GM12878 (cell line): ENCODE measurements around the gene MTFMT. TPM values are rescaled to one million over a fixed set of nuclear protein-coding genes. Genes with fewer than 3 reads are reported as not detected.

ENCODE experiments used
- ATAC-seq: fragments of 200-7000 bp; cut with Tn5 transposase; 3 replicates; pipeline ENCODE4 v1.9.1; 2020; ENCODE audit warnings: mild to moderate bottlenecking, moderate library complexity
- BruUV-seq: library from RNA; stranded (reverse); fragments of 400-500 nt; replicated peaks from 2 replicates; lab custom pipeline; 2021; lab: Mats Ljungman, UMichigan
- CTCF ChIA-PET: fragments of 300-600 bp; sonication (Branson Sonifier 250); formaldehyde crosslinking; extraction: SDS; loops from one replicate; lab custom pipeline; 2021; ENCODE audit warnings: inconsistent platforms; lab: Yijun Ruan, JAX
- POLR2A ChIA-PET: fragments of 350-600 bp; formaldehyde crosslinking; extraction: SDS; loops from one replicate; lab custom pipeline; 2021; ENCODE audit warnings: inconsistent platforms; lab: Charles Lee
- RAD21 ChIA-PET: fragments of 300-600 bp; sonication (Branson Sonifier 250); formaldehyde crosslinking; loops from one replicate; lab custom pipeline; 2023; ENCODE audit warnings: antibody characterized with exemption; ENCODE audit not compliant: unreplicated experiment; lab: Charles Lee
- SMC1A ChIA-PET: fragments of 300-600 bp; sonication (Branson Sonifier 250); formaldehyde crosslinking; loops from one replicate; lab custom pipeline; 2023; ENCODE audit not compliant: unreplicated experiment, uncharacterized antibody; lab: Charles Lee
- DNase-seq: peaks from one replicate; pipeline ENCODE4 v3.0.0-alpha.2; 2011; ENCODE audit warnings: low read depth, low spot score
- FAIRE-seq: peaks from 3 replicates; lab custom pipeline; 2011; peaks lifted over from hg19 to GRCh38; lab: Jason Lieb, UNC
- H2AFZ ChIP-seq: 2 replicates; pipeline ENCODE4 v1.6.0; 2011; ENCODE audit warnings: low read depth, low read length, control low read depth; ENCODE audit not compliant: control insufficient read depth
- H3K27ac ChIP-seq: 2 replicates; pipeline ENCODE4 v1.5.1; 2011; ENCODE audit warnings: control low read depth; ENCODE audit not compliant: control insufficient read depth, insufficient read depth
- H3K27me3 ChIP-seq, 2 experiments: replicated peaks in 1 of 2; 2 replicates each; pipeline versions ENCODE4 v1.6.0 to v1.6.1; 2011; ENCODE audit warnings: low read length in 1 of 2; ENCODE audit not compliant: control insufficient read depth in 2 of 2, insufficient read depth in 2 of 2
- H3K36me3 ChIP-seq, 2 experiments: 2 replicates each; pipeline ENCODE4 v1.5.1; 2011; ENCODE audit warnings: low read length in 1 of 2; ENCODE audit not compliant: control insufficient read depth in 2 of 2, insufficient read depth in 2 of 2
- H3K4me1 ChIP-seq: 2 replicates; pipeline ENCODE4 v1.6.1; 2011; ENCODE audit warnings: mild to moderate bottlenecking, low read length, moderate library complexity, mixed read lengths; ENCODE audit not compliant: control insufficient read depth, insufficient read depth
- H3K4me2 ChIP-seq: 2 replicates; pipeline ENCODE4 v1.6.0; 2011; ENCODE audit warnings: control low read depth; ENCODE audit not compliant: control insufficient read depth, insufficient read depth
- H3K4me3 ChIP-seq: fragments of 200-600 bp; sonication (generic); 2 replicates; pipeline ENCODE4 v1.5.1; 2016
- H3K79me2 ChIP-seq: 2 replicates; pipeline ENCODE4 v1.6.0; 2011; ENCODE audit warnings: low read length; ENCODE audit not compliant: control insufficient read depth, insufficient read depth
- H3K9ac ChIP-seq: 2 replicates; pipeline ENCODE4 v1.8.0; 2011; ENCODE audit warnings: low read length, control low read depth, mixed read lengths; ENCODE audit not compliant: control insufficient read depth, insufficient read depth
- H3K9me3 ChIP-seq: replicated peaks from 3 replicates; pipeline ENCODE4 v1.5.1; 2011; ENCODE audit warnings: mild to moderate bottlenecking, low read length; ENCODE audit not compliant: control insufficient read depth, insufficient read depth
- H4K20me1 ChIP-seq: 2 replicates; pipeline ENCODE4 v1.6.0; 2011; ENCODE audit not compliant: control insufficient read depth, insufficient read depth
- HDGF ChIP-seq: fragments of 450-650 bp; IDR thresholded peaks from 2 replicates; pipeline ENCODE4 v1.6.1; 2016; ENCODE audit warnings: antibody characterized with exemption
- MEF2B ChIP-seq: fragments of 450-650 bp; IDR thresholded peaks from 2 replicates; pipeline ENCODE4 v1.6.1; 2018; ENCODE audit warnings: mild to moderate bottlenecking, moderate library complexity; ENCODE audit not compliant: partially characterized antibody, poor library complexity, severe bottlenecking
- MXI1 ChIP-seq: fragments of 150-350 bp; IDR thresholded peaks from 2 replicates; pipeline ENCODE4 v1.6.1; 2011; ENCODE audit warnings: low read depth, mild to moderate bottlenecking, inconsistent platforms, low read length, improper control_type of control experiment
- NKRF ChIP-seq: fragments of 450-650 bp; conservative IDR thresholded peaks from 2 replicates; pipeline ENCODE4 v1.6.1; 2017; ENCODE audit warnings: mild to moderate bottlenecking, moderate library complexity
- RBBP5 ChIP-seq: fragments of 200-600 bp; sonication (generic); conservative IDR thresholded peaks from 2 replicates; pipeline ENCODE4 v1.6.1; 2016
- SMAD1 ChIP-seq: fragments of 450-650 bp; IDR thresholded peaks from 2 replicates; pipeline ENCODE4 v1.6.1; 2018; ENCODE audit warnings: mild to moderate bottlenecking, low read depth; ENCODE audit not compliant: partially characterized antibody
- WGBS: methylation state at CpG from one replicate; pipeline ENCODE4 v1.1.6; 2016; ENCODE audit warnings: low lambda C conversion rate; ENCODE audit not compliant: insufficient replicate concordance, insufficient coverage; ENCODE audit errors: missing lambda C conversion rate; 5-methylcytosine and 5-hydroxymethylcytosine counted together
- in situ Hi-C: fragments of 300-500 bp; cut with MboI; formaldehyde crosslinking; loops from 9 replicates; pipeline ENCODE4 v1.14.3; 2018; ENCODE audit warnings: mixed read lengths
- intact Hi-C: fragments of 100-400 bp; cut with micrococcal nuclease; formaldehyde crosslinking; loops from one replicate; pipeline ENCODE4 v1.14.2; 2022; ENCODE audit not compliant: unreplicated experiment
- polyA plus RNA-seq, 11 experiments: library from polyadenylated mRNA; depleted of rRNA in 4 of 11; unstranded in 6 of 11; stranded (reverse) in 5 of 11; fragments of >200 nt; fragmentation: Nextera tagmentation in 4 of 11; fragmentation: Illumina TruSeq in 1 of 11; extraction: Ambion mirVana in 4 of 11; extraction: Trizol in 1 of 11; gene quantifications; 1 replicate in 1 of 11; 2 replicates in 10 of 11; pipeline versions ENCODE4 v1.2.1 to v1.2.3, GENCODE V29; 2011 to 2016; ENCODE audit warnings: inconsistent platforms in 2 of 11, missing spikeins in 2 of 11, low read depth in 1 of 11
- total RNA-seq, 4 experiments: library from RNA; depleted of rRNA in 3 of 4; stranded (reverse); fragments of >200 nt in 3 of 4; fragmentation: Illumina TruSeq in 1 of 4; extraction: Trizol in 1 of 4; gene quantifications; 2 replicates each; pipeline versions ENCODE4 v1.2.1 to v1.2.3, GENCODE V29; 2013 to 2021

The MTFMT gene
- total and polyA plus RNA-seq, 10 of the 15 experiments (the other 5 are each of a cell fraction or from before 2014, with no cell fraction given): 1.7 to 29.8 (median 17.4) TPM

GRCh38 chr15:65072027-65072426 lies 42.6 kb upstream of the MTFMT start:
- Histone ChIP-seq H3K79me2 (no peaks in the 10 kb centered on the region), H3K9me3 (no peaks in the 10 kb centered on the region), H3K4me3 (no peak overlapping the region), H2AFZ (no peak overlapping the region), H3K4me1 (no peaks in the 10 kb centered on the region), H3K36me3 (no peaks in the 10 kb centered on the region), H3K27ac (no peak overlapping the region), H3K27me3 (no peaks in the 10 kb centered on the region; a peak in 3 of 4 replicates), H4K20me1 (no peaks in the 10 kb centered on the region), H3K4me2 (no peak overlapping the region), H3K9ac (no peak overlapping the region)
- WGBS: 100% methylated on average over 1 of the region's 1 CpG
- in situ Hi-C loops: no loop called here
- BruUV-seq: no TSS peak
- FAIRE-seq (no peak), ATAC-seq (no peak), DNase-seq (no peak)
- SMC1A ChIA-PET: interaction anchor here (0.9 to 1.3 kb wide), 2 partner anchors 10 to 69 kb away, joined by 3 to 4 read pairs; no protein-coding TSS in a partner anchor
- CTCF ChIA-PET: interaction anchor here (1.0 kb wide), 1 partner anchor 38 kb away, joined by 4 read pairs; no protein-coding TSS in a partner anchor
- intact Hi-C loops: no loop called here
- no peak for TF ChIP-seq NKRF
- no peak for TF ChIP-seq RBBP5
- TF ChIP-seq MEF2B: peak; percentile 8
- TF ChIP-seq HDGF: no peak
- no peak for TF ChIP-seq SMAD1
- no peak for TF ChIP-seq MXI1
- RAD21 ChIA-PET: no interaction called here
- POLR2A ChIA-PET: no interaction called here
